ENCODE results near the gene THNSL1.

THNSL1 gene

GRCh38 chr10:24982319-24983112, 33.9 kb upstream of the THNSL1 start:
- no peak overlapping the region for H3K9ac ChIP-seq (ENCODE audit: low read depth in 1 of 2, low read length in 2 of 2)
- H3K4me1 ChIP-seq (ENCODE audit: control insufficient read depth in 1 of 2, insufficient read depth in 2 of 2, low read length in 2 of 2): no peaks in the 10 kb centered on the region
- H3K27me3 ChIP-seq (ENCODE audit: control insufficient read depth in 1 of 2, insufficient read depth in 2 of 2, low read length in 2 of 2): no peaks in the 10 kb centered on the region
- H3K36me3 ChIP-seq (ENCODE audit: control insufficient read depth in 1 of 2, insufficient read depth in 2 of 2, low read length in 2 of 2): no peaks in the 10 kb centered on the region
- no peak overlapping the region for H3K4me3 ChIP-seq (ENCODE audit: low read depth in 1 of 2, low read length in 2 of 2)
- no peak overlapping the region for H3K27ac ChIP-seq (ENCODE audit: low read depth, low read length)
- H3K9me3 ChIP-seq (ENCODE audit: control insufficient read depth in 1 of 2, low read length in 2 of 2): no peaks in the 10 kb centered on the region

- no peaks in the 10 kb centered on the region for H3K36me3 ChIP-seq (ENCODE audit: control insufficient read depth in 1 of 2, insufficient read depth in 2 of 2, low read length in 2 of 2)
- H3K27me3 ChIP-seq (ENCODE audit: control insufficient read depth in 1 of 2, insufficient read depth in 2 of 2, low read length in 2 of 2): no peaks in the 10 kb centered on the region
- no peak overlapping the region for H3K4me3 ChIP-seq (ENCODE audit: low read depth in 1 of 2, low read length in 2 of 2)
- H3K9ac ChIP-seq (ENCODE audit: low read depth in 1 of 2, low read length in 2 of 2): no peak overlapping the region
- no peaks in the 10 kb centered on the region for H3K9me3 ChIP-seq (ENCODE audit: control insufficient read depth in 1 of 2, low read length in 2 of 2)
- no peak overlapping the region for H3K27ac ChIP-seq (ENCODE audit: low read depth, low read length)
- H3K4me1 ChIP-seq (ENCODE audit: control insufficient read depth in 1 of 2, insufficient read depth in 2 of 2, low read length in 2 of 2): no peaks in the 10 kb centered on the region
Observed at GRCh38 chr10:24983130-24983529, 33.3 kb upstream of the THNSL1 start.

GRCh38 chr10:24983946-24984345, 32.5 kb upstream of the THNSL1 start:
- Histone ChIP-seq H3K4me3 (ENCODE audit: low read depth in 1 of 2, low read length in 2 of 2) (no peak overlapping the region), H3K4me1 (ENCODE audit: control insufficient read depth in 1 of 2, insufficient read depth in 2 of 2, low read length in 2 of 2) (no peaks in the 10 kb centered on the region), H3K27me3 (ENCODE audit: control insufficient read depth in 1 of 2, insufficient read depth in 2 of 2, low read length in 2 of 2) (no peaks in the 10 kb centered on the region), H3K36me3 (ENCODE audit: control insufficient read depth in 1 of 2, insufficient read depth in 2 of 2, low read length in 2 of 2) (no peaks in the 10 kb centered on the region), H3K9me3 (ENCODE audit: control insufficient read depth in 1 of 2, low read length in 2 of 2) (no peaks in the 10 kb centered on the region), H3K9ac (ENCODE audit: low read depth in 1 of 2, low read length in 2 of 2) (no peak overlapping the region), H3K27ac (ENCODE audit: low read depth, low read length) (no peak overlapping the region)

- H3K36me3 ChIP-seq (ENCODE audit: control insufficient read depth in 1 of 2, insufficient read depth in 2 of 2, low read length in 2 of 2): no peaks in the 10 kb centered on the region
- H3K4me1 ChIP-seq (ENCODE audit: control insufficient read depth in 1 of 2, insufficient read depth in 2 of 2, low read length in 2 of 2): no peaks in the 10 kb centered on the region
- no peaks in the 10 kb centered on the region for H3K9me3 ChIP-seq (ENCODE audit: control insufficient read depth in 1 of 2, low read length in 2 of 2)
- H3K4me3 ChIP-seq (ENCODE audit: low read depth in 1 of 2, low read length in 2 of 2): no peak overlapping the region
- H3K9ac ChIP-seq (ENCODE audit: low read depth in 1 of 2, low read length in 2 of 2): no peak overlapping the region
- H3K27me3 ChIP-seq (ENCODE audit: control insufficient read depth in 1 of 2, insufficient read depth in 2 of 2, low read length in 2 of 2): no peaks in the 10 kb centered on the region
- no peak overlapping the region for H3K27ac ChIP-seq (ENCODE audit: low read depth, low read length)
Observed at GRCh38 chr10:24984906-24985305, 31.5 kb upstream of the THNSL1 start.

GRCh38 chr10:24988831-24989640, 27.4 kb upstream of the THNSL1 start:
- Histone ChIP-seq H3K36me3 (ENCODE audit: control insufficient read depth in 1 of 2, insufficient read depth in 2 of 2, low read length in 2 of 2) (no peaks in the 10 kb centered on the region), H3K9ac (ENCODE audit: low read depth in 1 of 2, low read length in 2 of 2) (no peak overlapping the region), H3K27ac (ENCODE audit: low read depth, low read length) (no peak overlapping the region), H3K4me1 (ENCODE audit: control insufficient read depth in 1 of 2, insufficient read depth in 2 of 2, low read length in 2 of 2) (no peaks in the 10 kb centered on the region), H3K4me3 (ENCODE audit: low read depth in 1 of 2, low read length in 2 of 2) (no peak overlapping the region), H3K9me3 (ENCODE audit: control insufficient read depth in 1 of 2, low read length in 2 of 2) (no peaks in the 10 kb centered on the region), H3K27me3 (ENCODE audit: control insufficient read depth in 1 of 2, insufficient read depth in 2 of 2, low read length in 2 of 2) (no peaks in the 10 kb centered on the region)

- Histone ChIP-seq H3K27me3 (ENCODE audit: control insufficient read depth in 1 of 2, insufficient read depth in 2 of 2, low read length in 2 of 2) (no peaks in the 10 kb centered on the region), H3K36me3 (ENCODE audit: control insufficient read depth in 1 of 2, insufficient read depth in 2 of 2, low read length in 2 of 2) (no peaks in the 10 kb centered on the region), H3K4me3 (ENCODE audit: low read depth in 1 of 2, low read length in 2 of 2) (no peak overlapping the region), H3K4me1 (ENCODE audit: control insufficient read depth in 1 of 2, insufficient read depth in 2 of 2, low read length in 2 of 2) (no peaks in the 10 kb centered on the region), H3K9me3 (ENCODE audit: control insufficient read depth in 1 of 2, low read length in 2 of 2) (no peaks in the 10 kb centered on the region), H3K9ac (ENCODE audit: low read depth in 1 of 2, low read length in 2 of 2) (no peak overlapping the region), H3K27ac (ENCODE audit: low read depth, low read length) (no peak overlapping the region)
Observed at GRCh38 chr10:24989867-24990266, 26.5 kb upstream of the THNSL1 start.

- H3K9ac ChIP-seq (ENCODE audit: low read depth in 1 of 2, low read length in 2 of 2): no peak overlapping the region
- H3K36me3 ChIP-seq (ENCODE audit: control insufficient read depth in 1 of 2, insufficient read depth in 2 of 2, low read length in 2 of 2): no peaks in the 10 kb centered on the region
- no peaks in the 10 kb centered on the region for H3K9me3 ChIP-seq (ENCODE audit: control insufficient read depth in 1 of 2, low read length in 2 of 2)
- no peaks in the 10 kb centered on the region for H3K4me1 ChIP-seq (ENCODE audit: control insufficient read depth in 1 of 2, insufficient read depth in 2 of 2, low read length in 2 of 2)
- no peaks in the 10 kb centered on the region for H3K27me3 ChIP-seq (ENCODE audit: control insufficient read depth in 1 of 2, insufficient read depth in 2 of 2, low read length in 2 of 2)
- no peak overlapping the region for H3K27ac ChIP-seq (ENCODE audit: low read depth, low read length)
- no peak overlapping the region for H3K4me3 ChIP-seq (ENCODE audit: low read depth in 1 of 2, low read length in 2 of 2)
Observed at GRCh38 chr10:24991298-24991697, 25.1 kb upstream of the THNSL1 start.

- Histone ChIP-seq H3K36me3 (ENCODE audit: control insufficient read depth in 1 of 2, insufficient read depth in 2 of 2, low read length in 2 of 2) (no peaks in the 10 kb centered on the region), H3K4me3 (ENCODE audit: low read depth in 1 of 2, low read length in 2 of 2) (no peak overlapping the region), H3K27me3 (ENCODE audit: control insufficient read depth in 1 of 2, insufficient read depth in 2 of 2, low read length in 2 of 2) (no peaks in the 10 kb centered on the region), H3K9ac (ENCODE audit: low read depth in 1 of 2, low read length in 2 of 2) (no peak overlapping the region), H3K27ac (ENCODE audit: low read depth, low read length) (no peak overlapping the region), H3K9me3 (ENCODE audit: control insufficient read depth in 1 of 2, low read length in 2 of 2) (no peaks in the 10 kb centered on the region), H3K4me1 (ENCODE audit: control insufficient read depth in 1 of 2, insufficient read depth in 2 of 2, low read length in 2 of 2) (no peaks in the 10 kb centered on the region)
Observed at GRCh38 chr10:24992512-24993133, 23.8 kb upstream of the THNSL1 start.

- Histone ChIP-seq H3K9me3 (ENCODE audit: control insufficient read depth in 1 of 2, low read length in 2 of 2) (no peaks in the 10 kb centered on the region), H3K9ac (ENCODE audit: low read depth in 1 of 2, low read length in 2 of 2) (no peak overlapping the region), H3K36me3 (ENCODE audit: control insufficient read depth in 1 of 2, insufficient read depth in 2 of 2, low read length in 2 of 2) (no peaks in the 10 kb centered on the region), H3K4me3 (ENCODE audit: low read depth in 1 of 2, low read length in 2 of 2) (no peak overlapping the region), H3K4me1 (ENCODE audit: control insufficient read depth in 1 of 2, insufficient read depth in 2 of 2, low read length in 2 of 2) (no peaks in the 10 kb centered on the region), H3K27me3 (ENCODE audit: control insufficient read depth in 1 of 2, insufficient read depth in 2 of 2, low read length in 2 of 2) (no peaks in the 10 kb centered on the region), H3K27ac (ENCODE audit: low read depth, low read length) (no peak overlapping the region)
Observed at GRCh38 chr10:24993237-24993958, 23.0 kb upstream of the THNSL1 start.

Measured in duodenal mucosa (tissue), 2 donors.